ENCODE data around the gene DCHS2. TPM values are rescaled to one million over a fixed set of nuclear protein-coding genes. Genes with fewer than 3 reads are reported as not detected.

The DCHS2 gene
- total RNA-seq, 4 donors from 2014 or later: under 0.01 TPM; not detected in 3

GRCh38 chr4:154472858-154473257, 18.7 kb downstream of the DCHS2 start:
- TF ChIP-seq EP300 (IDR thresholded peaks at IDR 0.05): no peak
- no peak for TF ChIP-seq CTCF (IDR thresholded peaks at IDR 0.05)
- no peak for TF ChIP-seq POLR2A (IDR thresholded peaks at IDR 0.05)
- H3K4me1 ChIP-seq: no peaks in the 10 kb centered on the region
- no peak overlapping the region for H3K4me3 ChIP-seq
- H3K9me3 ChIP-seq: no peaks in the 10 kb centered on the region
- no peaks in the 10 kb centered on the region for H3K27me3 ChIP-seq
- DNase-seq (ENCODE audit: low spot score in 2 of 2): no peak
- no peak overlapping the region for H3K27ac ChIP-seq
- no peaks in the 10 kb centered on the region for H3K36me3 ChIP-seq
- WGBS, 2 donors: 90 to 92% methylated on average over 1 of the region's 1 CpG

- Histone ChIP-seq H3K27ac (no peak overlapping the region), H3K9me3 (no peaks in the 10 kb centered on the region), H3K4me3 (no peak overlapping the region), H3K4me1 (no peaks in the 10 kb centered on the region), H3K27me3 (no peaks in the 10 kb centered on the region), H3K36me3 (no peaks in the 10 kb centered on the region)
- TF ChIP-seq POLR2A (IDR thresholded peaks at IDR 0.05) (no peak), CTCF (IDR thresholded peaks at IDR 0.05) (no peak), EP300 (IDR thresholded peaks at IDR 0.05) (no peak)
- 46 to 50% methylated on average over 4 of the region's 4 CpGs for WGBS, 2 donors
- no peak for DNase-seq (ENCODE audit: low spot score in 2 of 2)
Measured at GRCh38 chr4:154471526-154472331, 19.9 kb downstream of the DCHS2 start.

- Histone ChIP-seq H3K27me3 (no peaks in the 10 kb centered on the region), H3K36me3 (no peaks in the 10 kb centered on the region), H3K4me3 (no peak overlapping the region), H3K27ac (no peak overlapping the region), H3K4me1 (no peaks in the 10 kb centered on the region), H3K9me3 (no peaks in the 10 kb centered on the region)
- WGBS, 2 donors: 60 to 66% methylated on average over 2 of the region's 2 CpGs
- DNase-seq (ENCODE audit: low spot score in 2 of 2): no peak
- no peak for TF ChIP-seq EP300 (IDR thresholded peaks at IDR 0.05)
- no peak for TF ChIP-seq POLR2A (IDR thresholded peaks at IDR 0.05)
- no peak for TF ChIP-seq CTCF (IDR thresholded peaks at IDR 0.05)
Measured at GRCh38 chr4:154471032-154471431, 20.6 kb downstream of the DCHS2 start.

GRCh38 chr4:154467886-154468285, 23.7 kb downstream of the DCHS2 start:
- TF ChIP-seq POLR2A (IDR thresholded peaks at IDR 0.05): no peak
- no peak for TF ChIP-seq EP300 (IDR thresholded peaks at IDR 0.05)
- no peak for TF ChIP-seq CTCF (IDR thresholded peaks at IDR 0.05)
- no peak for DNase-seq (ENCODE audit: low spot score in 2 of 2)
- Histone ChIP-seq H3K4me3 (no peak overlapping the region), H3K27me3 (no peaks in the 10 kb centered on the region), H3K27ac (no peak overlapping the region), H3K4me1 (no peaks in the 10 kb centered on the region), H3K9me3 (no peaks in the 10 kb centered on the region), H3K36me3 (no peaks in the 10 kb centered on the region)
- WGBS, 2 donors: 44 to 56% methylated on average over 1 of the region's 1 CpG

GRCh38 chr4:154466336-154466735, 25.3 kb downstream of the DCHS2 start:
- H3K27ac ChIP-seq: no peak overlapping the region
- no peaks in the 10 kb centered on the region for H3K9me3 ChIP-seq
- 84 to 86% methylated on average over 5 of the region's 5 CpGs for WGBS, 2 donors
- H3K36me3 ChIP-seq: no peaks in the 10 kb centered on the region
- no peak for DNase-seq (ENCODE audit: low spot score in 2 of 2)
- no peaks in the 10 kb centered on the region for H3K27me3 ChIP-seq
- H3K4me3 ChIP-seq: no peak overlapping the region
- no peaks in the 10 kb centered on the region for H3K4me1 ChIP-seq
- no peak for TF ChIP-seq POLR2A (IDR thresholded peaks at IDR 0.05)
- no peak for TF ChIP-seq EP300 (IDR thresholded peaks at IDR 0.05)
- no peak for TF ChIP-seq CTCF (IDR thresholded peaks at IDR 0.05)

All from tibial nerve (tissue), 4 donors.